ENCODE data around the gene TEX264.

TEX264 gene

GRCh38 chr3:51696954-51697353 is 25.9 kb downstream of the TEX264 start:
- Histone ChIP-seq H3K4me3 (replicated peaks; ENCODE audit: insufficient read depth, low read length) (no peak overlapping the region), H3K27me3 (ENCODE audit: insufficient read depth, poor library complexity, severe bottlenecking) (no peaks in the 10 kb centered on the region), H3K27ac (replicated peaks) (no peak overlapping the region)
- TF ChIP-seq, protein P1, sequence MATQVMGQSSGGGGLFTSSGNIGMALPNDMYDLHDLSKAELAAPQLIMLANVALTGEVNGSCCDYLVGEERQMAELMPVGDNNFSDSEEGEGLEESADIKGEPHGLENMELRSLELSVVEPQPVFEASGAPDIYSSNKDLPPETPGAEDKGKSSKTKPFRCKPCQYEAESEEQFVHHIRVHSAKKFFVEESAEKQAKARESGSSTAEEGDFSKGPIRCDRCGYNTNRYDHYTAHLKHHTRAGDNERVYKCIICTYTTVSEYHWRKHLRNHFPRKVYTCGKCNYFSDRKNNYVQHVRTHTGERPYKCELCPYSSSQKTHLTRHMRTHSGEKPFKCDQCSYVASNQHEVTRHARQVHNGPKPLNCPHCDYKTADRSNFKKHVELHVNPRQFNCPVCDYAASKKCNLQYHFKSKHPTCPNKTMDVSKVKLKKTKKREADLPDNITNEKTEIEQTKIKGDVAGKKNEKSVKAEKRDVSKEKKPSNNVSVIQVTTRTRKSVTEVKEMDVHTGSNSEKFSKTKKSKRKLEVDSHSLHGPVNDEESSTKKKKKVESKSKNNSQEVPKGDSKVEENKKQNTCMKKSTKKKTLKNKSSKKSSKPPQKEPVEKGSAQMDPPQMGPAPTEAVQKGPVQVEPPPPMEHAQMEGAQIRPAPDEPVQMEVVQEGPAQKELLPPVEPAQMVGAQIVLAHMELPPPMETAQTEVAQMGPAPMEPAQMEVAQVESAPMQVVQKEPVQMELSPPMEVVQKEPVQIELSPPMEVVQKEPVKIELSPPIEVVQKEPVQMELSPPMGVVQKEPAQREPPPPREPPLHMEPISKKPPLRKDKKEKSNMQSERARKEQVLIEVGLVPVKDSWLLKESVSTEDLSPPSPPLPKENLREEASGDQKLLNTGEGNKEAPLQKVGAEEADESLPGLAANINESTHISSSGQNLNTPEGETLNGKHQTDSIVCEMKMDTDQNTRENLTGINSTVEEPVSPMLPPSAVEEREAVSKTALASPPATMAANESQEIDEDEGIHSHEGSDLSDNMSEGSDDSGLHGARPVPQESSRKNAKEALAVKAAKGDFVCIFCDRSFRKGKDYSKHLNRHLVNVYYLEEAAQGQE (IDR thresholded peaks at IDR 0.05; ENCODE audit: insufficient replicate concordance, low read depth) = no peak
- no peak for DNase-seq (ENCODE audit: low read depth in 1 of 2, low spot score in 1 of 2)

DNA sequence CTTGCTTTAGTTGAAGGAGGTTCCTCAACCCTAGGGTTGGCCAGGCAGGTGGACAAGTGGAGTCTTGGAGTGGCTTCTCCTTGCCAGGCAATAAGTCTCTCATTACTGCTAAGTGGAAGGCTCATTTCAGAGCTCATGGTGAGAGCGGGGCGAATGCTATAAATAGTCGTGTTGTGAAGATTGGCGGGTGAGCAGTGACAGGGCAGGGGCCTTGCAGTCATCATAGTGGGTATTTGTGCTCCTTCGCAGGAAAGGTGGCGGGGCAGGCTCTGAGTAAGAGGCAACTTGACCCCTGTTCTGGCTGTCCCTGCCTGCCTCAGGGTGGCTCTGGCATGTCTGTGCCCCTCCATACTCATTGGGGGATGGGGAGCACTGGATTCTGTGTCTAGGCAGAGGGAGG is 27.2 kb downstream of the TEX264 start:
- no peak for DNase-seq (ENCODE audit: low read depth in 1 of 2, low spot score in 1 of 2)
- no peaks in the 10 kb centered on the region for H3K27me3 ChIP-seq (ENCODE audit: insufficient read depth, poor library complexity, severe bottlenecking)

GRCh38 chr3:51700403-51700802 is 29.4 kb downstream of the TEX264 start:
- Histone ChIP-seq H3K27me3 (ENCODE audit: insufficient read depth, poor library complexity, severe bottlenecking) (no peaks in the 10 kb centered on the region), H3K27ac (replicated peaks) (no peak overlapping the region), H3K4me3 (replicated peaks; ENCODE audit: insufficient read depth, low read length) (no peak overlapping the region)
- no peak for TF ChIP-seq POLR2AphosphoS5 (IDR thresholded peaks at IDR 0.05; ENCODE audit: low read depth)
- TF ChIP-seq CTCF (IDR thresholded peaks at IDR 0.05; ENCODE audit: insufficient read depth, low read length) = no peak
- no peak for TF ChIP-seq SPI1 (IDR thresholded peaks at IDR 0.05; ENCODE audit: borderline replicate concordance, low read depth)
- no peak for TF ChIP-seq GABPA (IDR thresholded peaks at IDR 0.05; ENCODE audit: low read depth)
- TF ChIP-seq, protein P1 (IDR thresholded peaks at IDR 0.05; ENCODE audit: insufficient replicate concordance, low read depth) = no peak
- DNase-seq (ENCODE audit: low read depth in 1 of 2, low spot score in 1 of 2) = no peak

More for the DNA sequence above, 27.2 kb downstream of the TEX264 start:
- TF ChIP-seq, protein P1 (IDR thresholded peaks at IDR 0.05; ENCODE audit: insufficient replicate concordance, low read depth) = no peak
- no peak for TF ChIP-seq GABPA (IDR thresholded peaks at IDR 0.05; ENCODE audit: low read depth)
- TF ChIP-seq SPI1 (IDR thresholded peaks at IDR 0.05; ENCODE audit: borderline replicate concordance, low read depth) = no peak
- no peak for TF ChIP-seq CTCF (IDR thresholded peaks at IDR 0.05; ENCODE audit: insufficient read depth, low read length)
- no peak for TF ChIP-seq POLR2AphosphoS5 (IDR thresholded peaks at IDR 0.05; ENCODE audit: low read depth)
- Histone ChIP-seq H3K4me3 (replicated peaks; ENCODE audit: insufficient read depth, low read length) (no peak overlapping the region), H3K27ac (replicated peaks) (no peak overlapping the region)

DNA sequence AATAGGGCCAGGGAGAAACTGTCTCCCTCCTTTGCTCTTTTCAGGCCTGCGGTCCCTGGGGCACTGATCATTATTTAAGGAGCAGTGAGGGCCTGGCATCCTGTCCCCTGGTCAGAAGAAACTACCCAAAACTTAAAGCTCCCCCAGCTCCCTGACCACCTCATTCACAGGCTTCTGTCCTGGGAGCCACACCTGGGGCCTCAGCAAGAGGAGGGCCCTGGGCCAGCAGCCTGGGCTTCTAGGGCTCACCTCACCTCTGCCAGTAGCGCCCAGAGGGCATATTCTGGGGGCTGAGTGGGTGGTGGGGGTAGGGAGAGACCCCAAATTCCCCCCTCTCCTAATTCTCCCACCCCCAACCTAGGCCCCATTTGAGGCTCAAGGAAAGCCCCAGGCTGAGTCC is 31.1 kb downstream of the TEX264 start:
- H3K4me3 ChIP-seq (replicated peaks; ENCODE audit: insufficient read depth, low read length) = no peak overlapping the region
- H3K27ac ChIP-seq (replicated peaks) = no peak overlapping the region
- no peak for TF ChIP-seq POLR2AphosphoS5 (IDR thresholded peaks at IDR 0.05; ENCODE audit: low read depth)
- no peak for TF ChIP-seq GABPA (IDR thresholded peaks at IDR 0.05; ENCODE audit: low read depth)
- TF ChIP-seq, protein P1 (IDR thresholded peaks at IDR 0.05; ENCODE audit: insufficient replicate concordance, low read depth) = no peak
- TF ChIP-seq SPI1 (IDR thresholded peaks at IDR 0.05; ENCODE audit: borderline replicate concordance, low read depth) = no peak
- no peak for TF ChIP-seq CTCF (IDR thresholded peaks at IDR 0.05; ENCODE audit: insufficient read depth, low read length)
- H3K27me3 ChIP-seq (ENCODE audit: insufficient read depth, poor library complexity, severe bottlenecking) = no peaks in the 10 kb centered on the region
- DNase-seq (ENCODE audit: low read depth in 1 of 2, low spot score in 1 of 2) = no peak

Measured in HL-60 (cell line).